COR-L47 (cell line): ENCODE results near the gene CLDN2.

Experiments used
- DNase-seq: peaks from one replicate; lab custom pipeline; 2025; lab: John Stamatoyannopoulos, UW

The CLDN2 gene

DNA sequence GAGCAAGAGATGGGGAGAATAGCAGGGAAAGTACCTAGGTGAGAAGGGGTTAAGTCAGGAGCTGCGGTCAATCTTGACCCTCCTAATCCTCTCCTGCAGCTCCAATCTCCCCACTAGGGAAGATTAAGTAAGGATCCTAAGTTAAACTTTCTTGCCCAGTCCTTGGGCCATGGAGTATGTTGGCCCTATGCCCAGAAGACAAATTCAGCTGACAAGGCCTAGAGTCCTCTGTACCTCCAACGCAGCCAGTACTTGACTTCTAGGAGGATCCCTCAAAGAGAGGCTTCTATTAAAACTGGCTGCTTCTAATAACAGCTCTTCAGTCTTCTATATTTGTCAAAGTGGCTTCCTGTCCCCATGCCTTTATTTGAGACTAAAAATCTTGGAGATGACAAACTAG is 1.4 kb downstream of the CLDN2 start:
- no peak for DNase-seq

DNA sequence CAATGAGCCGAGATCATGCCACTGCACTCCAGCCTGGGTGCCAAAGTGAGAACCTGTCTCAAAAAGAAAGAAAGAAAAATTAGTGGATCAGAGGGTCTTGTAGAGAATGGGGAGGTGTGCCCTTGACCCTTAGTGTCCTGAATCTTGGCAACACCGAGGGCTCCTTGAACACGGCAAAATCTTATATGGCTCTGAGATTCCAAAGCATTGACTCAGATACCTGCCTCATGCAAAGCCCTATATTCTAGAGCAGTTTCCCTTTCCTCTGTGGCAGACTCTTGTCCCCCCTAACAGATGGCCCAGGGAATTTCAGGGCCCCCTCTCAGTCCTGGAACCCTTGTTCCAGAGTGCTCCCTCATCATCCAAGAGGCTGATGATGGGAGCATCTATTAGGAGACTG is 6.8 kb downstream of the CLDN2 start:
- DNase-seq, result no peak

GRCh38 chrX:106927700-106928099 is 7.5 kb downstream of the CLDN2 start:
- no peak for DNase-seq

DNA sequence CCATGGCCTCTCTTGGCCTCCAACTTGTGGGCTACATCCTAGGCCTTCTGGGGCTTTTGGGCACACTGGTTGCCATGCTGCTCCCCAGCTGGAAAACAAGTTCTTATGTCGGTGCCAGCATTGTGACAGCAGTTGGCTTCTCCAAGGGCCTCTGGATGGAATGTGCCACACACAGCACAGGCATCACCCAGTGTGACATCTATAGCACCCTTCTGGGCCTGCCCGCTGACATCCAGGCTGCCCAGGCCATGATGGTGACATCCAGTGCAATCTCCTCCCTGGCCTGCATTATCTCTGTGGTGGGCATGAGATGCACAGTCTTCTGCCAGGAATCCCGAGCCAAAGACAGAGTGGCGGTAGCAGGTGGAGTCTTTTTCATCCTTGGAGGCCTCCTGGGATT is 8.0 kb downstream of the CLDN2 start:
- DNase-seq, result no peak

DNA sequence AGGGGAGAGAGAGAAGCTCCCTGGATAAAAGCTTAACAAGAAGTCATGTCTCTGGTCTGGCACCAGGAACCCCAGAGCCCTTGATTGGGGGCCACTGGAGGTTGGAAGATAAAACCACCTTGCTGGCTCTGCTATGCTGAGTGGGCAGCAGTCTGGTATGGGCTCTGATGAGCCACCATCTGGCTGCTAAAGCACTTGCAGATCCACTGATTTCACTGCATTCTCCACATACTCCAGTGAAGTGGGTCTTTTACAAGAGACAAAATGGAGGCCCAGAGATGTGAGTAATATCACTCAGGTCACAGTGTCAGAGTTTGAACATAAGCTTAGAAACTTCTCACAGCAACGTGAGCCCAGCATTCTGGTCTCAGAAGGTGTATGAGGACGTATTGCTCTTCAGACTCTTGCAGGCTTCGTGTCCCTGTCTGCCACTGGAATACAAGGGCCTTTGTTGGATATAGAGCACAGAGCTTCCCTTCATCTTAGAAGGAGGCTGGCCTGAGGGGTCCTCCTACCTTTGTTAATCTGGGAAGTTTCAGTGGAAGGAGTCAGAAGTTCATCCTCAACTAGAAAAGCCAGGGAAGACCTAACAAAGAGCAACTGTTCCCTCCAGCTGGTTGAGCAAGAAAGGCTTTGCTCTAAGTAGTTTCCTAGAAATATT is 11.8 kb downstream of the CLDN2 start:
- DNase-seq, result no peak

DNA sequence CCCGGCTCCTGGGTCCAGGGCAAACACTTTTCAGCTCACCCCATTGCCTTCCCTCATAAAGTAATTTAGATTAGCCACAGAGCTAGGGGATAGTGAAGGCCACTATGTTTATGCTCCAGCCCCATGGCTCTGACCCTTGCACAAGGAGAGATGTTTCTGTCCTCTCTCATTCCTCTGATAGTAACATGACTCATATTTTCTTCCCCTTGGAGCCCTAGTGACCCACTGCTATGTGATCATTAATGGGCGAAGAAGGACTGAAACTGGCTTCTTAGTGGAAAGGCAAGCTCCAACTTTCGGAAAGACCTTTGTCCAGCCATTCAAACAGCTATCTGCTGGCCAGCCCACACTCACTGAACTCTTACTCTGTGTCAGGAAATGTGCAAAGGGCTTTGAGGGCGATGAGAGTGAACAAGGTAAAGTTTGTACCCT is 12.3 kb downstream of the CLDN2 start:
- no peak for DNase-seq

- DNase-seq, result no peak
Observed at GRCh38 chrX:106932960-106933537, 12.8 kb downstream of the CLDN2 start.

DNA sequence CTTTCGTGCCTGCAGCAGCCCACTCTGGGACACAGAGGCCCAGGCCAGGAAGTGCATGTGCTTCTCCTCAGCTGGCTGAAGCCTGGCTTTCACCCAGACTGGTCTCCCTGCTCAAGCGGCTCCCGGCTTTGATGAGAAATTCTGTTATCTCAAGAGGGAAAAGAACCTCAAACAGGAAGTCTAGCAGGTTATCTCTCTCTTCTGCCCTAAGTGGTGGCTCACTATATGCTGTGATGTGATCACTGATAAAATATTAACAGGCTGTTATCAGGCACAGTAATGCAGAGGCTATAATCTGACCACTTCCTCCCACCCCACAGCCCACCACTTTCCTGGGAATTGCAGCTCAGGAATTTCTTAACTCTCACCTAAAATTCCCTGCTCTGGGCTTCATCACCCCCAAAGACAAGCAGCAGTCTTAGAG is 13.3 kb downstream of the CLDN2 start:
- no peak for DNase-seq

GRCh38 chrX:106935175-106935574 is 15.0 kb downstream of the CLDN2 start:
- DNase-seq, result no peak

DNA sequence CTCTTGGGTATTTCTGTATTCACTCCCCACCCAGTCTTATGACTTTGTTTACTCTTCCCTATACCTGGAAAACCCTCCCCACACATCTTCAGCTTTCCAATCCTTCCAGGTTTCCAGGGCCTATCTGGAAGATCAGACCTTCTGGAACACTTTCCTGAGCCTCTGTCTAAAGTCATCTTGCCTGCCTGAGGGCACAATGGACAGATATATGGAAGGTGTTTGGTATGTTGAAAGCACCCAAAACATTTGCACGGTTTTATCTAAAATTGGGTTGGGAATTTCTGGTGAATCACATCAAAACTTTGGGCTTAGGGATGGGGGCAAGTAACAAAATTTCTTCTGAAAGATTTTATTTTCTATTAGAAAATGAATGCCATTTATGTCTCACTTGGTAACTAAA is 16.0 kb downstream of the CLDN2 start:
- DNase-seq, result no peak

- DNase-seq, result no peak
Observed at GRCh38 chrX:106939566-106939965, 19.4 kb downstream of the CLDN2 start.

GRCh38 chrX:106940068-106940467 is 19.9 kb downstream of the CLDN2 start:
- no peak for DNase-seq

GRCh38 chrX:106946464-106946863 is 26.3 kb downstream of the CLDN2 start:
- DNase-seq, result no peak

GRCh38 chrX:106948641-106949040 is 28.4 kb downstream of the CLDN2 start:
- no peak for DNase-seq

GRCh38 chrX:106949366-106949765 is 29.2 kb downstream of the CLDN2 start:
- no peak for DNase-seq

GRCh38 chrX:106950381-106950780 is 30.2 kb downstream of the CLDN2 start:
- DNase-seq, result no peak

- DNase-seq, result no peak
Observed at GRCh38 chrX:106951230-106951629, 31.0 kb downstream of the CLDN2 start.

GRCh38 chrX:106952089-106952488 is 31.9 kb downstream of the CLDN2 start:
- DNase-seq, result no peak

DNA sequence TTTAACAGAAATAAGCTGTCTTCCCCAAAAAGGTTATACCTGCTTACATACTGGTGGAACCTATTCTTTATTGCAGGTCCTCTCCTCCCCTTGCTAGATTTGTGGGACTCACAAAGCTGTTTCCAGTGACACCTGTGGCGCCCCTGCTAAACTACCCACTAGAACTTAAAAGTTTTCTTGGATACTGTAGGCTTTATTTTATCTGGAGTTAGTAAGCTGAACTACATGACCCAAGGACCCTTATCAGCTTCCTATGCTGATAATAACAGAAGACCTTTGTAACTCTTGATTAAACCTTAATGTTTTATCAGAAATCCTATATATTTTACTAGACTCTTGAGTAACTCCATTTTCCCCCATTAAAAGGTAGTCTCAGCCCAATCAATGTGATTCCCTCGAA is 32.3 kb downstream of the CLDN2 start:
- DNase-seq, result no peak

DNA sequence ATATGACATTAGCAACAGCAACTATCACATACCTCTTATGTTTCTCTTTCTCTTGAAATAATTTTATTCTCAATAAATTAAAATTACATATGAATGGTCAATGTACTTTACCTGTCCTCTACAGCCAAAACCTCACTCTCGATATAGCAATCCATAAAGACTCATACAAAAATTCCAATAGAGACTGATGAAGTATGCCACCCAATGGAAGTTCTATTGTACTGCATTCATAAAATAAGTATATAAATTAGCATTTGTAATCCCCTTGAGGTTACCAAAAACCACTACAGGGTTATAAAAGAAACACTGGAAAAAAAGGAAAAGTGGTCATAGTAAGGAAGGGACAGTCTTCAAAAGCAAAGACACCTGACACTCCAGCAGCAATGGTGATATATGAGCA is 32.8 kb downstream of the CLDN2 start:
- no peak for DNase-seq

DNA sequence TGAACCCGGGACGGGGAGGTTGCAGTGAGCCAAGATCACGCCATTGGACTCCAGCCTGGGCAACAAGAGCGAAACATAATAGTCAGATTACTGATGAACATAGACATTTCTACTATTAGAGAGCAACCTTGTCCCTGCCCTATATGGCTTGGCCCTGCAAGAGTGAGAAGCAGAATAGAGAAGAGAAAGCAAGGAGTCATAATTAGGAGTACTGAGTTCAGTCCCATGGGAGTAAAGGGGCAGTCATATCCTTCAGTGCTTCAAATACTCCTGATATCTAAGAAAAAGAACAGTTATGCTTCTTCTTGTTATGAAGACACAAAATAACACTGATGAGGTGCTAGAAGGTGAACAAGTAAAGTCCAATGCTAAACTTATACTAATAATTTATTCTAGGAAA is 33.8 kb downstream of the CLDN2 start:
- no peak for DNase-seq

DNA sequence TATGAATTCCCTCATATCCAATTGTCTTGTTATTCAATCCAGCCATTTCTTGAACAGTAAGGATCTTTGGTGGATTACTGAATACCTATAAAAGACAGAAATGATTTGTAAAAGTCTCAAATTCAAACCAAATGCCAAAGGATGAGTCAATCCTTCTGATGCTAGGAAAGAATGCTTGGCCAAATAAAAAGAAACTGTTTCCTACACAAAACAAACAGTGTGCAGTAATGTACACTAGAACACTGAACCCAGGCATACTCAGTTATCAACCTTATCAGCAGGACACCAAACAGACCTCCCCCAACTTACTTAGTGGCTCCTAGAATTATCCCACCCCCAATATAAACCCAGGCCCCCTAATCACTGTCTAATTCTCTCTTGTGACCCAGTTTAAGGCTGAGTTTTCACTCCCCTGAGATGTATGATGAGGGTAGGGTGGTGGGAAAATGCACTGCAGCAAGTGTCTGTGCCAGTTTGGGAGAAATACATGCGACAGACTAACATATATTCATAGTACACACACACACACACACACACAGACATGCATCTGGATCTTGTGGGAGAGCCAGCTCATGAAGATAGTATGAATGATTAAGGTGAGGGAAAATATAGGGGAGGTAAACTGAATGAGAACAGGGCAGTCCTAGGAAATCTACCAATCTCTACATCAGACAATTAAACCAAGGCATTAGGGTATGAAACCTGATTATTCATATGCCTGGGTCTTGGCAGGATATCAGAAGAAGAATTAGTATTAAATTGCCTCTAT is 35.0 kb downstream of the CLDN2 start:
- DNase-seq, result no peak

- DNase-seq, result no peak
Observed at GRCh38 chrX:106957856-106958255, 37.7 kb downstream of the CLDN2 start.
